OCI-LY7 (cell line): ENCODE measurements around the gene RAB8B.

ENCODE experiments used
- EZH2phosphoT487 ChIP-seq: fragments of 200-600 bp; sonication (generic); IDR thresholded peaks from 2 replicates; pipeline ENCODE4 v1.6.1; 2018; ENCODE audit warnings: low read depth, borderline replicate concordance, mild to moderate bottlenecking, mixed run types, antibody characterized with exemption, low read length, moderate library complexity, mixed read lengths
- TF ChIP-seq, protein P1 (sequence below): fragments of 200-600 bp; sonication (generic); conservative IDR thresholded peaks from 2 replicates; pipeline ENCODE4 v1.5.1; 2014; ENCODE audit warnings: mild to moderate bottlenecking, antibody characterized with exemption, low read length, moderate library complexity, mixed read lengths

DNA sequence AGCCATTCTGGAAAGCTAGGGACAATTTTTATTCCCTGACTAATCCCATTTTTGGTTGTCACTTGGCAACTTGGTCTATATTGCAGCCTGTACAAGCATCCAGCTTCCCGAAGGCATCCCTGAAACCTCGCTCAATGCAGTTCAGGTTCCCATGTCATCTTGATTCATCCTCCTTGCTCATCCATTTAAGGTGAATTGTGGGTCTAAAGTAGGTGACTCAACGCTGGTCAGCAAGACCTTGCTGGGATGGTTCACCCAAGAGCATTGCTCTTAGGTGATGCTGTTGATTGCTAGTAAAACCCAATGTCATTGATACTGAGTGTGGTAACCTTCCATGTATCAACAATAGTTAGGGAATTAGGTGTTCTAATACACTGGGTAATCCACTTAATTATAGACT, 13.1 kb upstream of the RAB8B start:
- TF ChIP-seq, protein P1, sequence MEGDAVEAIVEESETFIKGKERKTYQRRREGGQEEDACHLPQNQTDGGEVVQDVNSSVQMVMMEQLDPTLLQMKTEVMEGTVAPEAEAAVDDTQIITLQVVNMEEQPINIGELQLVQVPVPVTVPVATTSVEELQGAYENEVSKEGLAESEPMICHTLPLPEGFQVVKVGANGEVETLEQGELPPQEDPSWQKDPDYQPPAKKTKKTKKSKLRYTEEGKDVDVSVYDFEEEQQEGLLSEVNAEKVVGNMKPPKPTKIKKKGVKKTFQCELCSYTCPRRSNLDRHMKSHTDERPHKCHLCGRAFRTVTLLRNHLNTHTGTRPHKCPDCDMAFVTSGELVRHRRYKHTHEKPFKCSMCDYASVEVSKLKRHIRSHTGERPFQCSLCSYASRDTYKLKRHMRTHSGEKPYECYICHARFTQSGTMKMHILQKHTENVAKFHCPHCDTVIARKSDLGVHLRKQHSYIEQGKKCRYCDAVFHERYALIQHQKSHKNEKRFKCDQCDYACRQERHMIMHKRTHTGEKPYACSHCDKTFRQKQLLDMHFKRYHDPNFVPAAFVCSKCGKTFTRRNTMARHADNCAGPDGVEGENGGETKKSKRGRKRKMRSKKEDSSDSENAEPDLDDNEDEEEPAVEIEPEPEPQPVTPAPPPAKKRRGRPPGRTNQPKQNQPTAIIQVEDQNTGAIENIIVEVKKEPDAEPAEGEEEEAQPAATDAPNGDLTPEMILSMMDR = no peak
- no peak for TF ChIP-seq EZH2phosphoT487
